ENCODE measurements around the gene CRYBG3. TPM values are rescaled to one million over a fixed set of nuclear protein-coding genes. Genes with fewer than 3 reads are reported as not detected.

Gene CRYBG3
- total RNA-seq, 1 donor from 2014 or later = 6.0 TPM

- Mint-ChIP-seq H3K27me3 (peaks cover 76% of the 10 kb centered on the region), H3K9me3 (ENCODE audit: low read depth) (no peaks in the 10 kb centered on the region), H3K4me3 (ENCODE audit: low read depth) (peak overlapping the region; percentile 86), H3K27ac (peak overlapping the region; percentile 91), H3K36me3 (ENCODE audit: insufficient read depth) (no peaks in the 10 kb centered on the region), H3K4me1 (ENCODE audit: low read depth) (peaks cover 2% of the 10 kb centered on the region)
- TF ChIP-seq CTCF (IDR thresholded peaks at IDR 0.05; ENCODE audit: unreplicated experiment) = no peak
- no peak for DNase-seq (ENCODE audit: low spot score, unreplicated experiment)
These were observed 149.3 kb downstream of the CRYBG3 start for GRCh38 chr3:97970956-97971620.

- peak; percentile 42 for DNase-seq (ENCODE audit: low spot score, unreplicated experiment)
- Mint-ChIP-seq H3K9me3 (ENCODE audit: low read depth) (no peaks in the 10 kb centered on the region), H3K4me3 (ENCODE audit: low read depth) (peak within 1 kb of the TSS; percentile 86), H3K36me3 (ENCODE audit: insufficient read depth) (no peaks in the 10 kb centered on the region), H3K4me1 (ENCODE audit: low read depth) (peaks cover 2% of the 10 kb centered on the region), H3K27ac (peak within 1 kb of the TSS; percentile 91), H3K27me3 (peaks cover 74% of the 10 kb centered on the region)
- no peak for TF ChIP-seq CTCF (IDR thresholded peaks at IDR 0.05; ENCODE audit: unreplicated experiment)
These were observed 150.1 kb downstream of the CRYBG3 start, which contains the start of gene RIOX2 for GRCh38 chr3:97971679-97972567. TSS of gene RIOX2 (minus strand) at chr3:97972431. CDS start at chr3:97967593, 4,838 bp downstream.

- Mint-ChIP-seq H3K27ac (no peak overlapping the region), H3K4me3 (ENCODE audit: low read depth) (peak overlapping the region; percentile 62), H3K4me1 (ENCODE audit: low read depth) (peaks cover 2% of the 10 kb centered on the region), H3K36me3 (ENCODE audit: insufficient read depth) (no peaks in the 10 kb centered on the region), H3K9me3 (ENCODE audit: low read depth) (no peaks in the 10 kb centered on the region), H3K27me3 (peaks cover 68% of the 10 kb centered on the region)
- no peak for TF ChIP-seq CTCF (IDR thresholded peaks at IDR 0.05; ENCODE audit: unreplicated experiment)
- DNase-seq (ENCODE audit: low spot score, unreplicated experiment) = no peak
These were observed 151.2 kb downstream of the CRYBG3 start for GRCh38 chr3:97972976-97973375.

GRCh38 chr3:97974996-97975395 is 153.2 kb downstream of the CRYBG3 start:
- Mint-ChIP-seq H3K27ac (no peak overlapping the region), H3K36me3 (ENCODE audit: insufficient read depth) (no peaks in the 10 kb centered on the region), H3K4me3 (ENCODE audit: low read depth) (no peak overlapping the region), H3K4me1 (ENCODE audit: low read depth) (peaks cover 2% of the 10 kb centered on the region), H3K27me3 (peaks cover 53% of the 10 kb centered on the region), H3K9me3 (ENCODE audit: low read depth) (no peaks in the 10 kb centered on the region)
- no peak for DNase-seq (ENCODE audit: low spot score, unreplicated experiment)
- no peak for TF ChIP-seq CTCF (IDR thresholded peaks at IDR 0.05; ENCODE audit: unreplicated experiment)

- TF ChIP-seq CTCF (IDR thresholded peaks at IDR 0.05; ENCODE audit: unreplicated experiment) = no peak
- DNase-seq (ENCODE audit: low spot score, unreplicated experiment) = no peak
- no peak overlapping the region for H3K27ac Mint-ChIP-seq
- peaks cover 49% of the 10 kb centered on the region for H3K27me3 Mint-ChIP-seq
- H3K9me3 Mint-ChIP-seq (ENCODE audit: low read depth) = no peaks in the 10 kb centered on the region
- no peaks in the 10 kb centered on the region for H3K36me3 Mint-ChIP-seq (ENCODE audit: insufficient read depth)
- no peak overlapping the region for H3K4me3 Mint-ChIP-seq (ENCODE audit: low read depth)
- peaks cover 2% of the 10 kb centered on the region for H3K4me1 Mint-ChIP-seq (ENCODE audit: low read depth)
These were observed 153.7 kb downstream of the CRYBG3 start for GRCh38 chr3:97975466-97975865.
